A549 (cell line): ENCODE data around the gene SLC45A3. TPM values are rescaled to one million over a fixed set of nuclear protein-coding genes. Genes with fewer than 3 reads are reported as not detected.

Experiments
- ATAC-seq, 2 experiments: fragments of 200-7000 bp in 1 of 2; fragments of >200 bp in 1 of 2; cut with Nextera tagmentation in 1 of 2; cut with Tn5 transposase in 1 of 2; 3 replicates each; pipeline versions ENCODE4 v1.8.0 to v1.9.1; 2018 to 2020; ENCODE audit warnings: mild to moderate bottlenecking in 1 of 2, moderate library complexity in 1 of 2
- CTCF ChIA-PET: fragments of 300-600 bp; sonication (Branson Sonifier 250); formaldehyde crosslinking; extraction: SDS; loops from one replicate; lab custom pipeline; 2021; ENCODE audit warnings: antibody characterized with exemption, inconsistent platforms; lab: Yijun Ruan, JAX
- POLR2A ChIA-PET: fragments of 350-600 bp; formaldehyde crosslinking; extraction: SDS; loops from one replicate; lab custom pipeline; 2021; ENCODE audit warnings: antibody characterized with exemption, inconsistent platforms; lab: Yijun Ruan, JAX
- DNase-seq, 2 experiments: peaks; one replicate each; pipeline versions ENCODE4 v3.0.0 to v3.0.0-alpha.2; 2011 to 2016; ENCODE audit warnings: low read depth in 1 of 2, low spot score in 1 of 2
- FAIRE-seq: peaks from 2 replicates; lab custom pipeline; 2011; peaks lifted over from hg19 to GRCh38; lab: Jason Lieb, UNC
- H3K27ac ChIP-seq, 2 experiments: fragments of >200 bp; sonication (Bioruptor Twin); formaldehyde crosslinking; 3 replicates each; pipeline ENCODE4 v1.5.1; 2016 to 2017
- H3K4me1 ChIP-seq: fragments of >200 bp; sonication (Bioruptor Twin); formaldehyde crosslinking; 3 replicates; pipeline ENCODE4 v1.6.1; 2016
- H3K4me2 ChIP-seq: fragments of >200 bp; sonication (Bioruptor Twin); formaldehyde crosslinking; 3 replicates; pipeline ENCODE4 v1.6.1; 2016
- H3K4me3 ChIP-seq: fragments of >200 bp; sonication (Bioruptor Twin); formaldehyde crosslinking; 3 replicates; pipeline ENCODE4 v1.5.1; 2016
- H3K9me3 ChIP-seq: fragments of >200 bp; sonication (Bioruptor Twin); formaldehyde crosslinking; 3 replicates; pipeline ENCODE4 v1.6.1; 2016
- BHLHE40 ChIP-seq: IDR thresholded peaks from 2 replicates; pipeline ENCODE4 v1.6.1; 2012; ENCODE audit warnings: low read depth, low read length, inconsistent platforms
- CEBPB ChIP-seq, 2 experiments: fragments of >200 bp in 1 of 2; sonication (Bioruptor Twin) in 1 of 2; formaldehyde crosslinking in 1 of 2; IDR thresholded peaks; 2 replicates each; pipeline ENCODE4 v1.6.1; 2012 to 2016
- CHD4 ChIP-seq: fragments of 200-600 bp; sonication (generic); IDR thresholded peaks from 2 replicates; pipeline ENCODE4 v1.6.1; 2016; ENCODE audit warnings: antibody characterized with exemption, mild to moderate bottlenecking, borderline replicate concordance
- EP300 ChIP-seq, 2 experiments: fragments of >200 bp; sonication (Bioruptor Twin); formaldehyde crosslinking; IDR thresholded peaks; 2 replicates in 1 of 2; 3 replicates in 1 of 2; pipeline ENCODE4 v1.6.1; 2016 to 2017
- FOSB ChIP-seq: fragments of 250-450 bp; sonication (Bioruptor Pico); IDR thresholded peaks from 2 replicates; pipeline ENCODE4 v1.5.0; 2020; ENCODE audit warnings: mild to moderate bottlenecking, moderate library complexity
- HDAC2 ChIP-seq: fragments of 200-600 bp; sonication (generic); IDR thresholded peaks from 2 replicates; pipeline ENCODE4 v1.6.1; 2016
- HEYL ChIP-seq: fragments of 250-450 bp; sonication (Bioruptor Pico); IDR thresholded peaks from 2 replicates; pipeline ENCODE4 v1.8.0; 2021; ENCODE audit warnings: mild to moderate bottlenecking, moderate library complexity
- KDM5A ChIP-seq: fragments of 200-600 bp; sonication (generic); IDR thresholded peaks from 2 replicates; pipeline ENCODE4 v1.6.1; 2016; ENCODE audit warnings: antibody characterized with exemption, mild to moderate bottlenecking
- MAZ ChIP-seq: fragments of 150-350 bp; IDR thresholded peaks from 2 replicates; pipeline ENCODE4 v1.6.1; 2014; ENCODE audit warnings: antibody characterized with exemption, low read depth, low read length, borderline replicate concordance
- MYC ChIP-seq: IDR thresholded peaks from 2 replicates; pipeline ENCODE4 v1.6.1; 2012; ENCODE audit warnings: mild to moderate bottlenecking, inconsistent platforms, low read length, improper control_type of control experiment, borderline replicate concordance
- NFE2L2 ChIP-seq: fragments of 150-350 bp; conservative IDR thresholded peaks from 2 replicates; pipeline ENCODE4 v1.6.1; 2014; ENCODE audit warnings: low read length
- NR3C1 ChIP-seq: fragments of >200 bp; sonication (Bioruptor Twin); formaldehyde crosslinking; IDR thresholded peaks from 3 replicates; pipeline ENCODE4 v1.6.1; 2017
- POLR2A ChIP-seq: IDR thresholded peaks from 2 replicates; pipeline ENCODE4 v1.6.1; 2012; ENCODE audit warnings: mild to moderate bottlenecking, low read length
- POLR2AphosphoS2 ChIP-seq: conservative IDR thresholded peaks from 2 replicates; pipeline ENCODE4 v1.6.1; 2012; ENCODE audit warnings: low read length, improper control_type of control experiment, inconsistent platforms
- RARB ChIP-seq: fragments of 250-450 bp; sonication (Bioruptor Pico); IDR thresholded peaks from 2 replicates; pipeline ENCODE4 v1.8.0; 2021; ENCODE audit warnings: mild to moderate bottlenecking, moderate library complexity
- RFX5 ChIP-seq: fragments of 450-650 bp; IDR thresholded peaks from 2 replicates; pipeline ENCODE4 v1.7.1; 2014; ENCODE audit warnings: antibody characterized with exemption, mild to moderate bottlenecking, moderate library complexity
- TP53 ChIP-seq: fragments of 250-450 bp; sonication (Bioruptor Pico); IDR thresholded peaks from 2 replicates; pipeline ENCODE4 v1.5.0; 2021; ENCODE audit warnings: mild to moderate bottlenecking, moderate library complexity
- ZNF302 ChIP-seq: fragments of 250-450 bp; sonication (Bioruptor Pico); IDR thresholded peaks from 2 replicates; pipeline ENCODE4 v1.9.0; 2021; ENCODE audit warnings: inconsistent platforms, mild to moderate bottlenecking, moderate library complexity
- ZSCAN20 ChIP-seq: fragments of 250-450 bp; sonication (Bioruptor Pico); IDR thresholded peaks from 2 replicates; pipeline ENCODE4 v1.8.0; 2022; ENCODE audit warnings: mild to moderate bottlenecking, moderate library complexity
- WGBS: methylation state at CpG from one replicate; pipeline ENCODE4 v1.1.6; 2017; ENCODE audit errors: missing lambda C conversion rate; 5-methylcytosine and 5-hydroxymethylcytosine counted together
- polyA plus RNA-seq, 4 experiments: library from polyadenylated mRNA; depleted of rRNA in 3 of 4; stranded (reverse); fragments of >200 nt; fragmentation: RNase III in 1 of 4; extraction: RNeasy Plus Mini Kit Qiagen cat#74134 plus additional on column Dnase treatment in 1 of 4; gene quantifications; 2 replicates in 3 of 4; 3 replicates in 1 of 4; pipeline ENCODE4 v1.2.3, GENCODE V29; 2011 to 2017
- TF ChIP-seq, protein P1 (sequence below): IDR thresholded peaks from 2 replicates; pipeline ENCODE4 v1.6.1; 2012
- TF ChIP-seq, protein P2 (sequence below): fragments of 150-350 bp; IDR thresholded peaks from 2 replicates; pipeline ENCODE4 v1.6.1; 2014; ENCODE audit warnings: low read depth, mild to moderate bottlenecking, low read length
- TF ChIP-seq, protein P3 (sequence below): fragments of 200-600 bp; sonication (generic); IDR thresholded peaks from 2 replicates; pipeline ENCODE4 v1.6.1; 2016; ENCODE audit warnings: antibody characterized with exemption, mild to moderate bottlenecking, moderate library complexity
- TF ChIP-seq, protein P4 (sequence below): fragments of 450-650 bp; IDR thresholded peaks from 2 replicates; pipeline ENCODE4 v1.6.1; 2014; ENCODE audit warnings: antibody characterized with exemption
- TF ChIP-seq, protein P5 (sequence below): IDR thresholded peaks from 2 replicates; pipeline ENCODE4 v1.6.1; 2012; ENCODE audit warnings: low read depth, borderline replicate concordance
- TF ChIP-seq, protein P6 (sequence below): fragments of 250-450 bp; sonication (Bioruptor Pico); IDR thresholded peaks from 2 replicates; pipeline ENCODE4 v1.5.0; 2021; ENCODE audit warnings: mild to moderate bottlenecking, moderate library complexity, borderline replicate concordance
- TF ChIP-seq, protein P7 (sequence below): fragments of >200 bp; sonication (Bioruptor Twin); formaldehyde crosslinking; IDR thresholded peaks from 2 replicates; pipeline ENCODE4 v1.6.1; 2016

SLC45A3 gene
- polyA plus RNA-seq, 2 of the 4 experiments (the other 2 are of a cell fraction), result 2.8 to 3.4 TPM

DNA sequence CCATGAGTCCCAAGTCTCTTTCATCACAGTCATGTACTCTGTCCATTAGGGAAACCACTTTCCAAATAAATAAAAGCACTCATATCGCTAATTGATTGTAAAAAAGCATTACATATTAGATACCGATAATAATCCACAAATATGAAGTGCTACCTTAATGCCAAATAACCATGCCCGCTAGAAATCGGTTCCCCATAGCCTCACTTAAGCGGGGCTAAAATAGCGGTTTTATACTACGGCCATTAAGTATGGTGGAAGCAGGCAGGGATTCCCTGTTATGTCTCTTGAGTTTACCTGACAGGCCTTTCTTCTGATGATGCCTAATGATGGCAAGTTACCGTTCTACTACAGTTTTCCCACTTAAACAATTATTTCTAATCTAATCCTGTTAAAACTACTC lies 52.4 kb downstream of the SLC45A3 start:
- ATAC-seq (no peak), FAIRE-seq (no peak), DNase-seq (no peak)
- ChIA-PET POLR2A (no interaction called here), CTCF (interaction anchor here (0.6 to 20.8 kb wide), 2 partner anchors 36 to 84 kb away, joined by 3 to 227 read pairs; no protein-coding TSS in a partner anchor)
- no peak overlapping the region for H3K27ac ChIP-seq
- peaks cover 15% of the 10 kb centered on the region; the same call in 2 of the 3 replicates for H3K4me1 ChIP-seq
- 95% methylated on average over 8 of the region's 8 CpGs for WGBS
- no peak overlapping the region for H3K4me2 ChIP-seq
- no peak overlapping the region for H3K4me3 ChIP-seq
- no peak for TF ChIP-seq EP300 (IDR thresholded peaks at IDR 0.05)
- no peak for TF ChIP-seq ZNF302 (CRISPR knock-in tag)
- TF ChIP-seq, protein P1, sequence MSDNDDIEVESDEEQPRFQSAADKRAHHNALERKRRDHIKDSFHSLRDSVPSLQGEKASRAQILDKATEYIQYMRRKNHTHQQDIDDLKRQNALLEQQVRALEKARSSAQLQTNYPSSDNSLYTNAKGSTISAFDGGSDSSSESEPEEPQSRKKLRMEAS, result no peak
- TF ChIP-seq MYC, result no peak
- TF ChIP-seq, protein P2, sequence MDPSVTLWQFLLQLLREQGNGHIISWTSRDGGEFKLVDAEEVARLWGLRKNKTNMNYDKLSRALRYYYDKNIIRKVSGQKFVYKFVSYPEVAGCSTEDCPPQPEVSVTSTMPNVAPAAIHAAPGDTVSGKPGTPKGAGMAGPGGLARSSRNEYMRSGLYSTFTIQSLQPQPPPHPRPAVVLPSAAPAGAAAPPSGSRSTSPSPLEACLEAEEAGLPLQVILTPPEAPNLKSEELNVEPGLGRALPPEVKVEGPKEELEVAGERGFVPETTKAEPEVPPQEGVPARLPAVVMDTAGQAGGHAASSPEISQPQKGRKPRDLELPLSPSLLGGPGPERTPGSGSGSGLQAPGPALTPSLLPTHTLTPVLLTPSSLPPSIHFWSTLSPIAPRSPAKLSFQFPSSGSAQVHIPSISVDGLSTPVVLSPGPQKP, result no peak
- TF ChIP-seq POLR2AphosphoS2, result no peak
- no peak for TF ChIP-seq RARB (CRISPR knock-in tag)
- TF ChIP-seq RFX5, result no peak
- TF ChIP-seq, protein P3, sequence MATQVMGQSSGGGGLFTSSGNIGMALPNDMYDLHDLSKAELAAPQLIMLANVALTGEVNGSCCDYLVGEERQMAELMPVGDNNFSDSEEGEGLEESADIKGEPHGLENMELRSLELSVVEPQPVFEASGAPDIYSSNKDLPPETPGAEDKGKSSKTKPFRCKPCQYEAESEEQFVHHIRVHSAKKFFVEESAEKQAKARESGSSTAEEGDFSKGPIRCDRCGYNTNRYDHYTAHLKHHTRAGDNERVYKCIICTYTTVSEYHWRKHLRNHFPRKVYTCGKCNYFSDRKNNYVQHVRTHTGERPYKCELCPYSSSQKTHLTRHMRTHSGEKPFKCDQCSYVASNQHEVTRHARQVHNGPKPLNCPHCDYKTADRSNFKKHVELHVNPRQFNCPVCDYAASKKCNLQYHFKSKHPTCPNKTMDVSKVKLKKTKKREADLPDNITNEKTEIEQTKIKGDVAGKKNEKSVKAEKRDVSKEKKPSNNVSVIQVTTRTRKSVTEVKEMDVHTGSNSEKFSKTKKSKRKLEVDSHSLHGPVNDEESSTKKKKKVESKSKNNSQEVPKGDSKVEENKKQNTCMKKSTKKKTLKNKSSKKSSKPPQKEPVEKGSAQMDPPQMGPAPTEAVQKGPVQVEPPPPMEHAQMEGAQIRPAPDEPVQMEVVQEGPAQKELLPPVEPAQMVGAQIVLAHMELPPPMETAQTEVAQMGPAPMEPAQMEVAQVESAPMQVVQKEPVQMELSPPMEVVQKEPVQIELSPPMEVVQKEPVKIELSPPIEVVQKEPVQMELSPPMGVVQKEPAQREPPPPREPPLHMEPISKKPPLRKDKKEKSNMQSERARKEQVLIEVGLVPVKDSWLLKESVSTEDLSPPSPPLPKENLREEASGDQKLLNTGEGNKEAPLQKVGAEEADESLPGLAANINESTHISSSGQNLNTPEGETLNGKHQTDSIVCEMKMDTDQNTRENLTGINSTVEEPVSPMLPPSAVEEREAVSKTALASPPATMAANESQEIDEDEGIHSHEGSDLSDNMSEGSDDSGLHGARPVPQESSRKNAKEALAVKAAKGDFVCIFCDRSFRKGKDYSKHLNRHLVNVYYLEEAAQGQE, result no peak
- TF ChIP-seq CEBPB (IDR thresholded peaks at IDR 0.05), result no peak
- no peak for TF ChIP-seq CHD4
- TF ChIP-seq, protein P4, sequence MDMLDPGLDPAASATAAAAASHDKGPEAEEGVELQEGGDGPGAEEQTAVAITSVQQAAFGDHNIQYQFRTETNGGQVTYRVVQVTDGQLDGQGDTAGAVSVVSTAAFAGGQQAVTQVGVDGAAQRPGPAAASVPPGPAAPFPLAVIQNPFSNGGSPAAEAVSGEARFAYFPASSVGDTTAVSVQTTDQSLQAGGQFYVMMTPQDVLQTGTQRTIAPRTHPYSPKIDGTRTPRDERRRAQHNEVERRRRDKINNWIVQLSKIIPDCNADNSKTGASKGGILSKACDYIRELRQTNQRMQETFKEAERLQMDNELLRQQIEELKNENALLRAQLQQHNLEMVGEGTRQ, result no peak
- no peak for TF ChIP-seq BHLHE40
- TF ChIP-seq, protein P5, sequence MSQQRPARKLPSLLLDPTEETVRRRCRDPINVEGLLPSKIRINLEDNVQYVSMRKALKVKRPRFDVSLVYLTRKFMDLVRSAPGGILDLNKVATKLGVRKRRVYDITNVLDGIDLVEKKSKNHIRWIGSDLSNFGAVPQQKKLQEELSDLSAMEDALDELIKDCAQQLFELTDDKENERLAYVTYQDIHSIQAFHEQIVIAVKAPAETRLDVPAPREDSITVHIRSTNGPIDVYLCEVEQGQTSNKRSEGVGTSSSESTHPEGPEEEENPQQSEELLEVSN, result no peak
- TF ChIP-seq, protein P6, sequence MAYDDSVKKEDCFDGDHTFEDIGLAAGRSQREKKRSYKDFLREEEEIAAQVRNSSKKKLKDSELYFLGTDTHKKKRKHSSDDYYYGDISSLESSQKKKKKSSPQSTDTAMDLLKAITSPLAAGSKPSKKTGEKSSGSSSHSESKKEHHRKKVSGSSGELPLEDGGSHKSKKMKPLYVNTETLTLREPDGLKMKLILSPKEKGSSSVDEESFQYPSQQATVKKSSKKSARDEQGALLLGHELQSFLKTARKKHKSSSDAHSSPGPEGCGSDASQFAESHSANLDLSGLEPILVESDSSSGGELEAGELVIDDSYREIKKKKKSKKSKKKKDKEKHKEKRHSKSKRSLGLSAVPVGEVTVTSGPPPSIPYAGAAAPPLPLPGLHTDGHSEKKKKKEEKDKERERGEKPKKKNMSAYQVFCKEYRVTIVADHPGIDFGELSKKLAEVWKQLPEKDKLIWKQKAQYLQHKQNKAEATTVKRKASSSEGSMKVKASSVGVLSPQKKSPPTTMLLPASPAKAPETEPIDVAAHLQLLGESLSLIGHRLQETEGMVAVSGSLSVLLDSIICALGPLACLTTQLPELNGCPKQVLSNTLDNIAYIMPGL (CRISPR knock-in tag), result no peak
- no peak for TF ChIP-seq HDAC2
- no peaks in the 10 kb centered on the region for H3K9me3 ChIP-seq

DNA sequence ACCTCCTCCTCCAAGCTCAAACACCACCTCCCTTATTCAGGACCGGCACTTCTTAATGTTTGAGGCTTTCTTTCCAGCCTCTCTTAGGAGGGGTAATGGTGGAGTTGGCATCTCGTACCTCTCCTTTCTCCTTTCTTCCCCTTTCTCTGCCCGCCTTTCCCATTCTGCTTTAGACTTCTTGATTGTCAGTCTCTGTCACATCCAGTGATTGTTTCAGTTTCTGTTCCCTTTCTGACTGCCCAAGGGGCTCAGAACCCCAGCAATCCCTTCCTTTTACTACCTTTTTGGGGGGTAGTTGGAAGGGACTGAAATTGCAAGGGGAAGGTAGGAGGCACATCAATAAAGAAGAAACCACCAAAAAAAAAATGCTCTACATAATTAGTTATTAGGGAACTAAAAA lies 54.1 kb downstream of the SLC45A3 start:
- no peak for DNase-seq
- ChIA-PET POLR2A (no interaction called here), CTCF (interaction anchor here (0.8 to 1.2 kb wide), 2 partner anchors 35 to 351 kb away, joined by 3 to 4 read pairs; no protein-coding TSS in a partner anchor)

More for the DNA sequence above, 54.1 kb downstream of the SLC45A3 start:
- H3K4me1 ChIP-seq, result peaks cover 10% of the 10 kb centered on the region; the same call in 2 of the 3 replicates
- H3K27ac ChIP-seq, result no peak overlapping the region
- FAIRE-seq (no peak), ATAC-seq (no peak)
- no peak for TF ChIP-seq NFE2L2
- TF ChIP-seq, protein P2, result no peak
- no peak for TF ChIP-seq FOSB
- TF ChIP-seq, protein P7, sequence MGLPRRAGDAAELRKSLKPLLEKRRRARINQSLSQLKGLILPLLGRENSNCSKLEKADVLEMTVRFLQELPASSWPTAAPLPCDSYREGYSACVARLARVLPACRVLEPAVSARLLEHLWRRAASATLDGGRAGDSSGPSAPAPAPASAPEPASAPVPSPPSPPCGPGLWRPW, result no peak
- TF ChIP-seq TP53 (CRISPR knock-in tag), result no peak
- no peak for TF ChIP-seq POLR2AphosphoS2
- TF ChIP-seq ZSCAN20 (CRISPR knock-in tag), result no peak
- TF ChIP-seq CEBPB (IDR thresholded peaks at IDR 0.05), result no peak
- no peak for TF ChIP-seq NR3C1
- TF ChIP-seq HEYL (CRISPR knock-in tag), result no peak
- no peak for TF ChIP-seq HDAC2
- TF ChIP-seq MAZ, result no peak
- TF ChIP-seq, protein P1, result no peak
- TF ChIP-seq POLR2A, result no peak
- TF ChIP-seq KDM5A, result no peak
- no peaks in the 10 kb centered on the region for H3K9me3 ChIP-seq
- H3K4me3 ChIP-seq, result no peak overlapping the region
- H3K4me2 ChIP-seq, result no peak overlapping the region
- 97% methylated on average over 3 of the region's 3 CpGs for WGBS
